HG03460 (cell line): ENCODE results near the gene CHST1.

ENCODE experiments used
- ATAC-seq: cut with Tn5 transposase; IDR thresholded peaks from one replicate; pipeline ENCODE4 v1.9.1; 2021; ENCODE audit not compliant: unreplicated experiment

The CHST1 gene

GRCh38 chr11:45609337-45609736 is 56.1 kb downstream of the CHST1 start:
- ATAC-seq = no peak

GRCh38 chr11:45607995-45608394 is 57.4 kb downstream of the CHST1 start:
- ATAC-seq = no peak

- no peak for ATAC-seq
Measured at GRCh38 chr11:45606514-45607281, 58.7 kb downstream of the CHST1 start.

- ATAC-seq = no peak
Measured at GRCh38 chr11:45605051-45605450, 60.4 kb downstream of the CHST1 start.

- ATAC-seq = no peak
Measured at GRCh38 chr11:45603946-45604682, 61.3 kb downstream of the CHST1 start.

- no peak for ATAC-seq
Measured at GRCh38 chr11:45599161-45599943, 66.1 kb downstream of the CHST1 start.
